Measurements from ENCODE around the gene MAN1C1.

The MAN1C1 gene

DNA sequence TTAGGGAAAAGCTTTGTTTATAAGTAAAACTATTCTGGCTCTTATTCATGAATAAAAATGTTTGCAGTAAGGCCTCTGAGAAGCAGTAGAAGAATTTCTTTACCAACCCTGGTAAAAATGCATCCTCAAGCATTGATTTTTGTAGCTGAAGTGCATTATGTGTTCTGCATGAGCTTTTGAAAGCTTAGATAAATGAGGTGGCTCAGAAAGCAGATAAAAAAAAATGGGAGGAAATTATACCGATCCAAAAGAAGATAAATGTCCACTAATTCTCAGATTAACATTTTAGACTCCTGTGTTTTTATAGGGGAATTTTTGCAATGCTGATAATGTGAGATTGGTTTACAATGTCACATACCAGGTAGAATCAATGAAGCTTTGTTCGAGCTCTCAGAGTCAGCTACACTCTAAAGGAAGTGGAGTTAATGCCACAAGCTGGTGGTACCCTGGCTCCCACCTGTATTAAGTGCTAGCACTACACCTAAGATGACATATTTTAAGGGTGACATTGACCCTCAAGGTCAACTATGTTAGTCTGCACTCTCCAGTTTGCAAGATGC lies 97.9 kb downstream of the MAN1C1 start:
- TF ChIP-seq, protein P1, sequence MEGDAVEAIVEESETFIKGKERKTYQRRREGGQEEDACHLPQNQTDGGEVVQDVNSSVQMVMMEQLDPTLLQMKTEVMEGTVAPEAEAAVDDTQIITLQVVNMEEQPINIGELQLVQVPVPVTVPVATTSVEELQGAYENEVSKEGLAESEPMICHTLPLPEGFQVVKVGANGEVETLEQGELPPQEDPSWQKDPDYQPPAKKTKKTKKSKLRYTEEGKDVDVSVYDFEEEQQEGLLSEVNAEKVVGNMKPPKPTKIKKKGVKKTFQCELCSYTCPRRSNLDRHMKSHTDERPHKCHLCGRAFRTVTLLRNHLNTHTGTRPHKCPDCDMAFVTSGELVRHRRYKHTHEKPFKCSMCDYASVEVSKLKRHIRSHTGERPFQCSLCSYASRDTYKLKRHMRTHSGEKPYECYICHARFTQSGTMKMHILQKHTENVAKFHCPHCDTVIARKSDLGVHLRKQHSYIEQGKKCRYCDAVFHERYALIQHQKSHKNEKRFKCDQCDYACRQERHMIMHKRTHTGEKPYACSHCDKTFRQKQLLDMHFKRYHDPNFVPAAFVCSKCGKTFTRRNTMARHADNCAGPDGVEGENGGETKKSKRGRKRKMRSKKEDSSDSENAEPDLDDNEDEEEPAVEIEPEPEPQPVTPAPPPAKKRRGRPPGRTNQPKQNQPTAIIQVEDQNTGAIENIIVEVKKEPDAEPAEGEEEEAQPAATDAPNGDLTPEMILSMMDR (IDR thresholded peaks at IDR 0.05; ENCODE audit: low read depth, low read length), result no peak
- no peak for DNase-seq (ENCODE audit: extremely low read depth, low read depth)

DNA sequence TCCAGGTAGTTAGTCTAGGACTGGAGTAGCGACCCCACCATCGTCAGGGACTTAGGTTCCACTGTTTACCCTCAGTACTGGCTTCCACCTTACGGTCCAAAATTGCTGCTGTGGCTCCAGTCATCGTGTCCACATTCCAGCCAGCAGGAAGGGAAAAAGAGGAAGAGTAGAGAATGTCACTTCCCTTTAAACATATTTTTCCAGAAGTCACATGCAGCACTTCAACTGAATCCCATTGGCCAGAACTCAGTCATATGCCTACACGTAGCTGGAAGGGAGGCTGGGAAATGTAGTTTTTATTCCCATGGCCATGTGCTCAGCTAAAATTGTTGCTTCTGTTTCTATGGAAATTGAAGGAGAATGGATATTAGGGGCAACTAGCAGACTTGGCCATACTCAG lies 99.3 kb downstream of the MAN1C1 start:
- DNase-seq (ENCODE audit: extremely low read depth, low read depth), result no peak
- TF ChIP-seq, protein P1 (IDR thresholded peaks at IDR 0.05; ENCODE audit: low read depth, low read length), result no peak

DNA sequence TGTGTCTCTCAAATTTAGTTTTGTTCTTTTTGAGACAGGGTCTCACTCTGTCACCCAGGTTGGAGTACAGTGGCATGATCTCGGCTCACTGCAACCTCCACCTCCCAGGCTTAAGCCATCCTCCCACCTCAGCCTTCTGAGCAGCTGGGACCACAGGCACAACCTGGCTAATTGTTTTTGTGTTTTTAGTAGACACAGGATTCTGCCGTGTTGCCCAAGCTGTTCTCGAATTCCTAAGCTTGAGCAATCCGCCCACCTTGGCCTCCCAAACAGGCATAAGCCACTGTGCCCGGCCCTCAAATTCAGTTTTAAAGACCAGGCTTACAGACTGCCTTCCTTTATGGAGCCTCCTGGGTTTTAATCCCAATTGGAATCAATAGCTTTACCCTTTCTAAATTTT lies 99.7 kb downstream of the MAN1C1 start:
- TF ChIP-seq, protein P1 (IDR thresholded peaks at IDR 0.05; ENCODE audit: low read depth, low read length), result no peak
- no peak for DNase-seq (ENCODE audit: extremely low read depth, low read depth)

DNA sequence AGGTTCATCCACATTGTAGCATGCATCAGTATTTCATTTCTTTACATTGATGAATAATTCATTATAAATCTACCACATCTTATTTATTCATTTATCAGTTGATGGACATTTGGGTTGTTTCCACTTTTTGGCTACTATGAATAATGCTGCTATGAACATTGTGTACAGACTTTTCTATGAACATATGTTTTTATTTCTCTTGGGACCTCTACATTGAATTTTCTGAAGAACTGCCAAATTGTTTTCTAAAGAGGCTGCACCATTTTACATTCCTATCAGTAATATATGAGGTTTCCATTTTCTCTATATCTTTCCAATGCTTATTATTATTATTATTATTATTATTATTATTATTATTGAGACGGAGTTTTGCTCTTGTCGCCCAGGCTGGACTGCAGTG lies 102.1 kb downstream of the MAN1C1 start:
- TF ChIP-seq, protein P1 (IDR thresholded peaks at IDR 0.05; ENCODE audit: low read depth, low read length), result no peak
- DNase-seq (ENCODE audit: extremely low read depth, low read depth), result no peak

DNA sequence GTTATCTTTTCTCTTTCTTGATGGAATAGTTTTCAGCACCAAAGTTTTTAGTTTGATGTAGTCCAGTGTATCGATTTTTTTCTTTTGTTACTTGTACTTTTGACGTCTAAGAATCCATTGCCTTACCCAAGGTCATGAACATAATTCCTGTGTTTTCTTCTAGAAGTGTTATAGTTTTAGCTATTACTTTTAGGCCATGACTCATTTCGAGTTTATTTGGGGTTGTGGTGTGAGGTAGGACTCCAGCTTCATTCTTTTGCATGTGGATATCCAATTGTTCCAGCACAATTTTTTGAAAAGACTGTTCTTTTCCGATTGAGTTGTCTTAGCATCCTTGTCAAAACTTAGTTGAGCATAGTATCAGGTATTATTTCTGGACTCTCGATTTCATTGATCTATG lies 104.0 kb downstream of the MAN1C1 start:
- TF ChIP-seq, protein P1 (IDR thresholded peaks at IDR 0.05; ENCODE audit: low read depth, low read length), result no peak
- DNase-seq (ENCODE audit: extremely low read depth, low read depth), result no peak

DNA sequence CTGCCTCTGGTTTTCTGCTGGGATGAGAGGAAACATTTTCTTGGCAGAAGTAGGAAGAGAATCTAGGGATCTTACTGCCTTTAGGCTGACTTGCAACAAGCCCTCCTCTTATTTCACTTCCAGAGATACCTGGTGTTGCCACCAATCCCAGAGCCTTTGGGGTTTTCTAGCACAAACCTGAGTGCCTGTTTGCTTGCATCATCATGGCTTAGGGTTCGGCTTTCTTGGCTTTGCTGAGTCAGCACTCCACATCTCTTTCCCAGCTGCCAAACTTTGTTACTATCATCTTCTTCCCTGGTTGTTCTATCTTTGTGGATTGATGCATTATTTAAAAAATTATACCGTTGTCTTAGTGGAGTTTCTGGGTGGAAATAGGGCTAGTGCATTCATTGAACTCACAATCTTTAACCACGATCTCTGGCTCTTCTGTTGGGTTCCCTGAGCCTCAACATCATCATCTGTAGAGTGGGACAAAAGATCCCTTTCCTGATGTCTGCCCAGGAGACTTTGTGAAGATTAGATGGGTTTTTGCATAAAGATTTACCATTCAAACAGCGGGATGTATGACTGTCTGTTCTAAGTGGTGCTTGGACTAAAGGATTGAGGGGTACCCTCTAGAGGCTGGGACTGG lies 106.8 kb downstream of the MAN1C1 start:
- no peak for DNase-seq (ENCODE audit: extremely low read depth, low read depth)
- TF ChIP-seq, protein P1 (IDR thresholded peaks at IDR 0.05; ENCODE audit: low read depth, low read length), result no peak

DNA sequence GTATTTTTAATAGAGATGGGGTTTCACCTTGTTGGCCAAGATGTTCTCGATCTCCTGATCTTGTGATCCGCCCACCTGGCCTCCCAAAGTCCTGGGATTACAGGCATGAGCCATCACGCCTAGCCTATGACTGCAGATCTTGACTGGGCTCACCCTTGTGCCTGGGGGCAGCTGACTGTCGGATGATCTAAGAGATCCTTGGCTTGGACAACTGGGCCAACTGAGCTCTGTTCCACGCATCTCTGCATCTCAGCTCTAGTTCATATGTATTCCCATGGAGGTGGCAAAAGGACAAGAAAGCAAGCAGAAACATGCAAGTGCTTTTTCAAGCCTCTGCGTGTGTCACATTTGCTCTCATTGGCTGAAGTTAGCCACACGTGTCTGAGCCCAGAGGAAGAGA lies 107.6 kb downstream of the MAN1C1 start:
- TF ChIP-seq, protein P1 (IDR thresholded peaks at IDR 0.05; ENCODE audit: low read depth, low read length), result no peak
- DNase-seq (ENCODE audit: extremely low read depth, low read depth), result no peak
